ENCODE data around the gene KLF11.
"Not testable (repeated sequence)": the region's sequence is repeated elsewhere in the genome, so short reads cannot be mapped to it uniquely, and the experiment has no call there.

Gene KLF11

DNA sequence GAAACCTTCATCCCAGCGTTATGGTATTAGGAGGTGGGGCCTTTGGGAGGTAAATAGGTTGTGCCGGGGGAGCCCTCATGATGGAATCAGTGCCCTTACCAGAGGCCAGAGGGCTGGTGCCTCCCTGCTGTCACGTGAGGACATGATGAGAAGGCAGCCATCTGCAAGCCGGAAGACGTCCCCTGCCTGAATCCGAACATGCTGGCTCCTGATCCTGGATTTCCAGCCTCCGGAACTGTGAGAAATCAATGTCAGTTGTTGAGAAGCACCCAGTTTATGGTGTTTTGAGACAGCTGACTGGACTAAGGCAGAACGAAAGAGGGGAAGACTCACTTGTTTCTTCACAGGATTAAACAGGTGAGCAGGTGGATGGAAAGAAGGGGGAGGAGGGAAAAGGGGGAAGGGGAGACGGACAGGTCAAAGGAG is 13.0 kb upstream of the KLF11 start:
- no peak for DNase-seq (ENCODE audit: extremely low read depth, insufficient read length)
- Histone ChIP-seq H3K4me3 (replicated peaks; ENCODE audit: low read depth, low read length) (no peak overlapping the region), H3K36me3 (ENCODE audit: control insufficient read depth, insufficient read depth, low read length) (no peaks in the 10 kb centered on the region), H3K27me3 (replicated peaks; ENCODE audit: control insufficient read depth, insufficient read depth, low read length) (no peaks in the 10 kb centered on the region)
- no peak for TF ChIP-seq CTCF (IDR thresholded peaks at IDR 0.05; ENCODE audit: insufficient read depth, low read length, poor library complexity, severe bottlenecking)

DNA sequence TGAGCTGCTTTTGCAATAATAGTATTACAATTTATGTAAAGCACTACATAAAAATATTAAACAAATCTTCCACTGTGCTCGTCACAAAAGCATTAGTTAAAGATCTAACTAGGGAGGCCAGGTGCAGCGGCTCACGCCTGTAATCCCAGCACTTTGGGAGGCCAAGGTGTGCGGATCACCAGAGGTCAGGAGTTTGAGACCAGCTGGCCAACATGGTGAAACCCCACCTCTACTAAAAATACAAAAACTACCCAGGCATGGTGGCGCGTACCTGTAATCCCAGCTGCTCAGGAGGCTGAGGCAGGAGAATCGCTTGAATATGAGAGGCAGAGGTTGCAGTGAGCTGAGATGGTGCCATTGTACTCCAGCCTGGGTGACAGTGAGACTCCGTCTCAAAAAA is 12.6 kb upstream of the KLF11 start:
- H3K36me3 ChIP-seq (ENCODE audit: control insufficient read depth, insufficient read depth, low read length); H3K4me3 ChIP-seq (replicated peaks; ENCODE audit: low read depth, low read length); H3K27me3 ChIP-seq (replicated peaks; ENCODE audit: control insufficient read depth, insufficient read depth, low read length); DNase-seq (ENCODE audit: extremely low read depth, insufficient read length): not testable (repeated sequence)

DNA sequence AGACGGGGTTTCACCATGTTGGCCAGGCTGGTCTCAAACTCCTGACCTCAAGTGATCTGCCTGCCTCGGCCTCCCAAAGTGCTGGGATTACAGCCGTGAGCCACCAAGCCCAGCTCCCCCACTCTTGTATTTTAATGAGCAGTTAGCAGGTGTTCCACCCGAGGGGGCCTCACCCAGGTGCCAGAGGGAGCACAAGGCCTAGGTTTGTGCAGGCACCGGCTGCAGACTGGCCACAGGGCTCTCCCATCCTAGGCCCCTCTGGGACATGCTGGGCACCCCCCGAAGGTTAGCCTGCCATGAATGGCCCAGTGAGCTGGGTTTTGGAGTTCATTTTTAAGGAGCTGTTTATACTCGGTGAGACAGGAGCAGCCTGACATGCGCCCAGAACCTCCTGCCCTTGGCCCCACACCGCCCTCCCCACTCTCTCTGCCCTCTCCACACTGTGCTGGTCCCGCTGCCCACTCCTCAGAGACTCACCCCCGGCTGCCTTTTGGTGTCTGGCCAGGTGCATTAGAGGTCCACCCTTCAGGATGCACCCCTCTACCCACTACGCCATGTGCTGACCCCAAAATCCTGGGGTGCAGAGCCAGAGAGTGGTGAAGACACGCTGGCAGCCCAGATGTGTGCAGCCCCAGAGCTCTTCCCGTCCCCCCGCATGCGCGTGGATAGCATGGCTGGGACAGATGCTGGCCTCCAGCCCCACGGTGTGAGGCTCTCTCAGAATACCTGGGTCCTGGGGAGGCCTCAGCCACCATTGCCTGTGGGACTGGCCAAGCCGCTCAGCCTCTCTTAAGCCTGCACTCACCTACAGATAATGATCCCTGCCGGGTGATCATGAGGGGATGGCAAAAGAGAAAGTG is 11.2 kb upstream of the KLF11 start:
- no peak for TF ChIP-seq CTCF (IDR thresholded peaks at IDR 0.05; ENCODE audit: insufficient read depth, low read length, poor library complexity, severe bottlenecking)
- Histone ChIP-seq H3K36me3 (ENCODE audit: control insufficient read depth, insufficient read depth, low read length) (no peaks in the 10 kb centered on the region), H3K4me3 (replicated peaks; ENCODE audit: low read depth, low read length) (no peak overlapping the region), H3K27me3 (replicated peaks; ENCODE audit: control insufficient read depth, insufficient read depth, low read length) (no peaks in the 10 kb centered on the region)
- no peak for DNase-seq (ENCODE audit: extremely low read depth, insufficient read length)

DNA sequence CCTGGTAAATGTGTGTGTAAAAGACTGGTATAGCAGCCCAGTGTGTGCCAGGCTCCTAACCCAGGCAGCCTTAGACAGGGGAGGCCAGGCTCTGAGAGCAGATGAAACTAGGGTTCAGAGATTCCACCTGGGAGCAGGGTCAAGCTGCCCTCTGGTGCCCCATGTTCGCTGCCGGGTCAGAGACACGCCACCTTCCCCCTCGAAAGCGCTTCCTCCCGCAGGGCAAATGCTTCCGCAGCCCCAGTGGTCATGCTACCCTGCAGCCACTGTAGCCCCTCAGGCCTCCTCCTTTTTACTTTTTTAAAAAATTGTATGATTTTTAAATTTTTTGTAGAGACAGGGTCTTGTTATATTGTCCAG is 10.6 kb upstream of the KLF11 start:
- Histone ChIP-seq H3K4me3 (replicated peaks; ENCODE audit: low read depth, low read length) (no peak overlapping the region), H3K36me3 (ENCODE audit: control insufficient read depth, insufficient read depth, low read length) (no peaks in the 10 kb centered on the region), H3K27me3 (replicated peaks; ENCODE audit: control insufficient read depth, insufficient read depth, low read length) (no peaks in the 10 kb centered on the region)
- no peak for TF ChIP-seq CTCF (IDR thresholded peaks at IDR 0.05; ENCODE audit: insufficient read depth, low read length, poor library complexity, severe bottlenecking)
- no peak for DNase-seq (ENCODE audit: extremely low read depth, insufficient read length)

DNA sequence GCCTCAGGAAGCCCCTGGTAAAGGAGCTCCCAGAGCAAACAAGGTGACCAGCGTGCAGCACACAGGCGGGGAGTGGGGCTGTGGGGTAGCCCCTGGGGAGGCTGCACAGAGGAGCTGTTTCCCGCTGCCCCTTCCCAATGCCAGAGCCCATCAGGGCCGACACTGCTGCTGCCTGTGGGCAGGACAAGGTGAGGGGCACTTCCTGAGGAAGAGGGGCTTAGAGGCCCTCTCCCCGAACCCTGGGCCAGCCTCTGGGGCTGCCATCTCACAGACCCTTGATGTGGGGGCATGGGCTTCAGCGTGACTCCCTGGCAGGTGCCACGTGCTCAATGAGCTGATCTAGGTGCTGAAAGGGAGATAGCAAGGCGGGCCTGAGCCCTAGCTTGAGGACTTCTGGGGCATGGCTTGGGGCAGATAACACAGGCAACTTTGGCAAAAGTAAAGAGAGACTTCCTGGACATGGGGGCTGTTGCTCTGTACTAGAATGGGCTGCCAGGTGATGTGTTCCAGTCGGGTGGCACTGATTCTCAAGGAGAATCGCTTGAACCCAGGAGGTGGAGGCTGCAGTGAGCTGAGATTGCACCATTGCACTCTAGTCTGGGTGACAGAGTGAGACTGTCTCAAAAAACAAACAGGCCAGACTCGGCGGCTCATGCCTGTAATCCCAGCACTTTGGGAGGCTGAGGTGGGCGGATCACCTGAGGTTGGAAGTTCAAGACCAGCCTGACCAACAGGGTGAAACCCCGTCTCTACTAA is 9.9 kb upstream of the KLF11 start:
- no peak for TF ChIP-seq CTCF (IDR thresholded peaks at IDR 0.05; ENCODE audit: insufficient read depth, low read length, poor library complexity, severe bottlenecking)
- DNase-seq (ENCODE audit: extremely low read depth, insufficient read length) = no peak
- Histone ChIP-seq H3K4me3 (replicated peaks; ENCODE audit: low read depth, low read length) (no peak overlapping the region), H3K36me3 (ENCODE audit: control insufficient read depth, insufficient read depth, low read length) (no peaks in the 10 kb centered on the region), H3K27me3 (replicated peaks; ENCODE audit: control insufficient read depth, insufficient read depth, low read length) (no peaks in the 10 kb centered on the region; the same call in 1 of the 2 replicates)

- no peak for DNase-seq (ENCODE audit: extremely low read depth, insufficient read length)
- no peaks in the 10 kb centered on the region for H3K36me3 ChIP-seq (ENCODE audit: control insufficient read depth, insufficient read depth, low read length)
- no peak for TF ChIP-seq CTCF (IDR thresholded peaks at IDR 0.05; ENCODE audit: insufficient read depth, low read length, poor library complexity, severe bottlenecking)
- H3K27me3 ChIP-seq (replicated peaks; ENCODE audit: control insufficient read depth, insufficient read depth, low read length) = no peaks in the 10 kb centered on the region; the same call in 1 of the 2 replicates
- H3K4me3 ChIP-seq (replicated peaks; ENCODE audit: low read depth, low read length) = no peak overlapping the region
Observed at GRCh38 chr2:10034333-10035052, 8.9 kb upstream of the KLF11 start.

All from GM06990 (cell line).